ENCODE results near the gene CFC1. TPM values are rescaled to one million over a fixed set of nuclear protein-coding genes. Genes with fewer than 3 reads are reported as not detected.
"Not testable (repeated sequence)": the region's sequence is repeated elsewhere in the genome, so short reads cannot be mapped to it uniquely, and the experiment has no call there.

The CFC1 gene
- total RNA-seq, 1 donor from 2014 or later, result not detected

- H3K9me3 Mint-ChIP-seq (ENCODE audit: low read depth); H3K4me1 Mint-ChIP-seq (ENCODE audit: low read depth); H3K36me3 Mint-ChIP-seq (ENCODE audit: low read depth); H3K4me3 Mint-ChIP-seq (ENCODE audit: unreplicated experiment); H3K27me3 Mint-ChIP-seq (ENCODE audit: low read depth); H3K27ac Mint-ChIP-seq (ENCODE audit: unreplicated experiment); DNase-seq (ENCODE audit: low spot score): not testable (repeated sequence)
Observed at GRCh38 chr2:130576209-130576784, 23.1 kb downstream of the CFC1 start.

GRCh38 chr2:130574230-130574629, 25.1 kb downstream of the CFC1 start:
- H3K4me3 Mint-ChIP-seq (ENCODE audit: unreplicated experiment); H3K36me3 Mint-ChIP-seq (ENCODE audit: low read depth); H3K27ac Mint-ChIP-seq (ENCODE audit: unreplicated experiment); H3K4me1 Mint-ChIP-seq (ENCODE audit: low read depth); H3K9me3 Mint-ChIP-seq (ENCODE audit: low read depth); DNase-seq (ENCODE audit: low spot score); H3K27me3 Mint-ChIP-seq (ENCODE audit: low read depth): not testable (repeated sequence)

- H3K27me3 Mint-ChIP-seq (ENCODE audit: low read depth); H3K4me3 Mint-ChIP-seq (ENCODE audit: unreplicated experiment); H3K36me3 Mint-ChIP-seq (ENCODE audit: low read depth); DNase-seq (ENCODE audit: low spot score); H3K27ac Mint-ChIP-seq (ENCODE audit: unreplicated experiment); H3K4me1 Mint-ChIP-seq (ENCODE audit: low read depth); H3K9me3 Mint-ChIP-seq (ENCODE audit: low read depth): not testable (repeated sequence)
Observed at GRCh38 chr2:130571929-130572328, 27.4 kb downstream of the CFC1 start.

- H3K4me3 Mint-ChIP-seq (ENCODE audit: unreplicated experiment), result not testable (repeated sequence)
Observed at GRCh38 chr2:130566165-130566564, 33.2 kb downstream of the CFC1 start.

GRCh38 chr2:130556441-130556840, 42.9 kb downstream of the CFC1 start:
- H3K9me3 Mint-ChIP-seq (ENCODE audit: low read depth); H3K27ac Mint-ChIP-seq (ENCODE audit: unreplicated experiment); H3K4me3 Mint-ChIP-seq (ENCODE audit: unreplicated experiment); H3K4me1 Mint-ChIP-seq (ENCODE audit: low read depth); H3K36me3 Mint-ChIP-seq (ENCODE audit: low read depth); H3K27me3 Mint-ChIP-seq (ENCODE audit: low read depth); DNase-seq (ENCODE audit: low spot score): not testable (repeated sequence)

More at GRCh38 chr2:130566165-130566564, 33.2 kb downstream of the CFC1 start:
- not testable (repeated sequence) for H3K27me3 Mint-ChIP-seq (ENCODE audit: low read depth); DNase-seq (ENCODE audit: low spot score); H3K9me3 Mint-ChIP-seq (ENCODE audit: low read depth); H3K27ac Mint-ChIP-seq (ENCODE audit: unreplicated experiment); H3K36me3 Mint-ChIP-seq (ENCODE audit: low read depth); H3K4me1 Mint-ChIP-seq (ENCODE audit: low read depth)

- H3K4me3 Mint-ChIP-seq (ENCODE audit: unreplicated experiment); DNase-seq (ENCODE audit: low spot score); H3K27ac Mint-ChIP-seq (ENCODE audit: unreplicated experiment); H3K36me3 Mint-ChIP-seq (ENCODE audit: low read depth); H3K9me3 Mint-ChIP-seq (ENCODE audit: low read depth); H3K4me1 Mint-ChIP-seq (ENCODE audit: low read depth); H3K27me3 Mint-ChIP-seq (ENCODE audit: low read depth): not testable (repeated sequence)
Observed at GRCh38 chr2:130554178-130554577, 45.2 kb downstream of the CFC1 start.

GRCh38 chr2:130549475-130549874, 49.9 kb downstream of the CFC1 start:
- DNase-seq (ENCODE audit: low spot score); H3K27me3 Mint-ChIP-seq (ENCODE audit: low read depth); H3K9me3 Mint-ChIP-seq (ENCODE audit: low read depth); H3K4me1 Mint-ChIP-seq (ENCODE audit: low read depth); H3K4me3 Mint-ChIP-seq (ENCODE audit: unreplicated experiment); H3K27ac Mint-ChIP-seq (ENCODE audit: unreplicated experiment); H3K36me3 Mint-ChIP-seq (ENCODE audit: low read depth): not testable (repeated sequence)

- DNase-seq (ENCODE audit: low spot score); H3K9me3 Mint-ChIP-seq (ENCODE audit: low read depth); H3K4me3 Mint-ChIP-seq (ENCODE audit: unreplicated experiment); H3K4me1 Mint-ChIP-seq (ENCODE audit: low read depth); H3K27ac Mint-ChIP-seq (ENCODE audit: unreplicated experiment); H3K36me3 Mint-ChIP-seq (ENCODE audit: low read depth); H3K27me3 Mint-ChIP-seq (ENCODE audit: low read depth): not testable (repeated sequence)
Observed at GRCh38 chr2:130548418-130548817, 51.0 kb downstream of the CFC1 start.

- not testable (repeated sequence) for H3K4me1 Mint-ChIP-seq (ENCODE audit: low read depth); H3K36me3 Mint-ChIP-seq (ENCODE audit: low read depth); H3K27ac Mint-ChIP-seq (ENCODE audit: unreplicated experiment); H3K9me3 Mint-ChIP-seq (ENCODE audit: low read depth); H3K27me3 Mint-ChIP-seq (ENCODE audit: low read depth); H3K4me3 Mint-ChIP-seq (ENCODE audit: unreplicated experiment); DNase-seq (ENCODE audit: low spot score)
Observed at GRCh38 chr2:130544978-130545377, 54.4 kb downstream of the CFC1 start.

GRCh38 chr2:130543785-130544528, 55.4 kb downstream of the CFC1 start:
- not testable (repeated sequence) for H3K9me3 Mint-ChIP-seq (ENCODE audit: low read depth); H3K27me3 Mint-ChIP-seq (ENCODE audit: low read depth); H3K4me1 Mint-ChIP-seq (ENCODE audit: low read depth); H3K4me3 Mint-ChIP-seq (ENCODE audit: unreplicated experiment); DNase-seq (ENCODE audit: low spot score); H3K36me3 Mint-ChIP-seq (ENCODE audit: low read depth); H3K27ac Mint-ChIP-seq (ENCODE audit: unreplicated experiment)

GRCh38 chr2:130542789-130543188, 56.6 kb downstream of the CFC1 start:
- H3K27me3 Mint-ChIP-seq (ENCODE audit: low read depth); H3K27ac Mint-ChIP-seq (ENCODE audit: unreplicated experiment); DNase-seq (ENCODE audit: low spot score); H3K4me1 Mint-ChIP-seq (ENCODE audit: low read depth); H3K4me3 Mint-ChIP-seq (ENCODE audit: unreplicated experiment); H3K9me3 Mint-ChIP-seq (ENCODE audit: low read depth); H3K36me3 Mint-ChIP-seq (ENCODE audit: low read depth): not testable (repeated sequence)

Measured in chondrocyte (in vitro differentiated cells).